ENCODE data around the gene ZMYM4.

GRCh38 chr1:35274197-35274596 lies 5.7 kb downstream of the ZMYM4 start:
- TF ChIP-seq CTCF (IDR thresholded peaks at IDR 0.05) (no peak), POLR2A (IDR thresholded peaks at IDR 0.05) (no peak)
